ENCODE measurements around the gene LRRC8C. TPM values are rescaled to one million over a fixed set of nuclear protein-coding genes. Genes with fewer than 3 reads are reported as not detected.

The LRRC8C gene
- total RNA-seq, 1 donor from 2014 or later, result 4.6 TPM

DNA sequence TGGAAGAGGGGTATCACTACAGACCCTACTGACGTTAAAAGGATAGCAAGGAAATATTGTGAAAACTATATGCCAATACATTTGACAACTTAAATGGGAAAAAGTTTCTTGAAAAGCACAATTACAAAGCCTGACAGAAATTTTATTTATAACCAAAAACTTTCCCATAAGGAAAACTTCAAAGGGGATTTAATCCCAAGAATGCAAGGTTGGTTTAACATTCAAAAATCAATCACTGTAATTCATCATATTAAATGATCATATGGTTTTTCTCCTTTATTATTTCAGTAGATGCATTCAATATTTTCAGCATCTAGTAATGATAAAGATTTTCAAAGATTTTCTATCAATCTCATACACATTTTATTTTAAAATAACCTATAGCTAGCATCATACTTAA, 13.3 kb downstream of the LRRC8C start:
- no peaks in the 10 kb centered on the region for H3K27me3 Mint-ChIP-seq (ENCODE audit: low read depth)
- no peak overlapping the region for H3K27ac Mint-ChIP-seq (ENCODE audit: unreplicated experiment)
- no peaks in the 10 kb centered on the region for H3K4me1 Mint-ChIP-seq
- TF ChIP-seq, protein P1, sequence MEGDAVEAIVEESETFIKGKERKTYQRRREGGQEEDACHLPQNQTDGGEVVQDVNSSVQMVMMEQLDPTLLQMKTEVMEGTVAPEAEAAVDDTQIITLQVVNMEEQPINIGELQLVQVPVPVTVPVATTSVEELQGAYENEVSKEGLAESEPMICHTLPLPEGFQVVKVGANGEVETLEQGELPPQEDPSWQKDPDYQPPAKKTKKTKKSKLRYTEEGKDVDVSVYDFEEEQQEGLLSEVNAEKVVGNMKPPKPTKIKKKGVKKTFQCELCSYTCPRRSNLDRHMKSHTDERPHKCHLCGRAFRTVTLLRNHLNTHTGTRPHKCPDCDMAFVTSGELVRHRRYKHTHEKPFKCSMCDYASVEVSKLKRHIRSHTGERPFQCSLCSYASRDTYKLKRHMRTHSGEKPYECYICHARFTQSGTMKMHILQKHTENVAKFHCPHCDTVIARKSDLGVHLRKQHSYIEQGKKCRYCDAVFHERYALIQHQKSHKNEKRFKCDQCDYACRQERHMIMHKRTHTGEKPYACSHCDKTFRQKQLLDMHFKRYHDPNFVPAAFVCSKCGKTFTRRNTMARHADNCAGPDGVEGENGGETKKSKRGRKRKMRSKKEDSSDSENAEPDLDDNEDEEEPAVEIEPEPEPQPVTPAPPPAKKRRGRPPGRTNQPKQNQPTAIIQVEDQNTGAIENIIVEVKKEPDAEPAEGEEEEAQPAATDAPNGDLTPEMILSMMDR (conservative IDR thresholded peaks at IDR 0.05), result no peak
- peaks cover 10% of the 10 kb centered on the region for H3K36me3 Mint-ChIP-seq (ENCODE audit: low read depth)
- H3K4me3 Mint-ChIP-seq, result no peak overlapping the region
- peaks cover 9% of the 10 kb centered on the region for H3K9me3 Mint-ChIP-seq
- no peak for DNase-seq (ENCODE audit: low read depth, low spot score)

DNA sequence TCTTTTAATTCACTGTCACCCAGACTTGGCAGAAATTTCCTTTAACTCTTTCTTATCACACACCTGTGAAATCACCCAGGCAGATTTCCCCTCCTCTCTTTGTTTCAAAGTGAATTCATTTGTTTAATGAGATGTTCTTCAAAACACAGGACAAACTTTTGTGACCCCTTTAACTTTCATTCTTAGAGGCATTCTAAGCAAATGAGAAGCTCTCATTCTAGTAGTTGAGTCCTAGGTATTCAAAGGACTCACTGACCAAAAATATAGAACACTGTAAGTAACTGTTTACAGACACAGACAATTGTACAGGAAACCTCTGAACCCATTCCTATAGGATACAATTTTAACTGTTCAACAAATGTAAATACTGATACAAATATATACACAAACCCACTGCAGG, 16.9 kb downstream of the LRRC8C start:
- H3K4me3 Mint-ChIP-seq, result no peak overlapping the region
- no peaks in the 10 kb centered on the region for H3K27me3 Mint-ChIP-seq (ENCODE audit: low read depth)
- peaks cover 9% of the 10 kb centered on the region for H3K9me3 Mint-ChIP-seq
- TF ChIP-seq, protein P1 (conservative IDR thresholded peaks at IDR 0.05), result no peak
- DNase-seq (ENCODE audit: low read depth, low spot score), result no peak
- no peak overlapping the region for H3K27ac Mint-ChIP-seq (ENCODE audit: unreplicated experiment)
- H3K36me3 Mint-ChIP-seq (ENCODE audit: low read depth), result peaks cover 10% of the 10 kb centered on the region
- no peaks in the 10 kb centered on the region for H3K4me1 Mint-ChIP-seq

DNA sequence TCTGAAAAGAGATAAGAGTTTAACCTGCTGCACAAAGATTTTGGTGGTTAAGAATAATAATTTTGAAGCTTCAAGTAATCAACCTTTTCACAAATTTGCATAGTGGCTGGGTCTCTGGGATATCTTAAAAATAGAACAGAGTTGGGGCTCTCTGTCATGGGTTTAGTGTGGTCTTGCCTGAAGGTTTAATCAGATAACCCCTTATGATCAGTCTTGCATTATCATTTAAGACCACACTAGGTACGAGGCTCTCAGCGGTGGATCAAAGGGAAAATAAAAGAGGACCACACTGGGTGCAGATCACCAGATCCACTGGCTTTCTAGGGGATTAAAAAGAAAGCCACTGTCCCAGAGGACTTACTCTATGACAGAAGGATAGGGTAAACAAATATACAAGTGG, 19.5 kb downstream of the LRRC8C start:
- no peak for DNase-seq (ENCODE audit: low read depth, low spot score)
- H3K9me3 Mint-ChIP-seq, result no peaks in the 10 kb centered on the region
- no peaks in the 10 kb centered on the region for H3K4me1 Mint-ChIP-seq
- no peaks in the 10 kb centered on the region for H3K36me3 Mint-ChIP-seq (ENCODE audit: low read depth)
- H3K27me3 Mint-ChIP-seq (ENCODE audit: low read depth), result no peaks in the 10 kb centered on the region
- no peak overlapping the region for H3K4me3 Mint-ChIP-seq
- TF ChIP-seq, protein P1 (conservative IDR thresholded peaks at IDR 0.05), result no peak
- H3K27ac Mint-ChIP-seq (ENCODE audit: unreplicated experiment), result no peak overlapping the region

DNA sequence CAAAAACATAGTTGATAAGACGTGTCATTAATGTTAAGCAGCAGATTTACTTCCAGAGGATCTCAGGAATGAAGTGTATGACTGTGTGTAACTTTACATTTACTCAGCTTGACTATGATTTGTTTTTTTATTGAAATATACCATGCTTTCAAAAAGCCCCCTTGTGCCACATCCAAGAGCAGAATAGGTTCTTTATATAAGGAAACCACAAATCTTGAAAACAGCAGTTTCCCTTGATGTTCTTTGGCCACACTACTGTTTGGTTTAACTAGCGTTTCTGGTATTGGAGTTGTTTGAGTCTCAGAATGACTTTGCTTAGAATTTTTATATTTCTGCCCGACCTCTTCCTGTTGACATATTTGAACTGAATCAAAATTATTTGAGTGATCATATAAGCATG, 25.0 kb downstream of the LRRC8C start:
- DNase-seq (ENCODE audit: low read depth, low spot score), result no peak
- Mint-ChIP-seq H3K9me3 (peaks cover 3% of the 10 kb centered on the region), H3K27me3 (ENCODE audit: low read depth) (no peaks in the 10 kb centered on the region), H3K4me3 (no peak overlapping the region), H3K27ac (ENCODE audit: unreplicated experiment) (no peak overlapping the region), H3K36me3 (ENCODE audit: low read depth) (peaks cover 8% of the 10 kb centered on the region), H3K4me1 (no peaks in the 10 kb centered on the region)
- TF ChIP-seq, protein P1 (conservative IDR thresholded peaks at IDR 0.05), result no peak

DNA sequence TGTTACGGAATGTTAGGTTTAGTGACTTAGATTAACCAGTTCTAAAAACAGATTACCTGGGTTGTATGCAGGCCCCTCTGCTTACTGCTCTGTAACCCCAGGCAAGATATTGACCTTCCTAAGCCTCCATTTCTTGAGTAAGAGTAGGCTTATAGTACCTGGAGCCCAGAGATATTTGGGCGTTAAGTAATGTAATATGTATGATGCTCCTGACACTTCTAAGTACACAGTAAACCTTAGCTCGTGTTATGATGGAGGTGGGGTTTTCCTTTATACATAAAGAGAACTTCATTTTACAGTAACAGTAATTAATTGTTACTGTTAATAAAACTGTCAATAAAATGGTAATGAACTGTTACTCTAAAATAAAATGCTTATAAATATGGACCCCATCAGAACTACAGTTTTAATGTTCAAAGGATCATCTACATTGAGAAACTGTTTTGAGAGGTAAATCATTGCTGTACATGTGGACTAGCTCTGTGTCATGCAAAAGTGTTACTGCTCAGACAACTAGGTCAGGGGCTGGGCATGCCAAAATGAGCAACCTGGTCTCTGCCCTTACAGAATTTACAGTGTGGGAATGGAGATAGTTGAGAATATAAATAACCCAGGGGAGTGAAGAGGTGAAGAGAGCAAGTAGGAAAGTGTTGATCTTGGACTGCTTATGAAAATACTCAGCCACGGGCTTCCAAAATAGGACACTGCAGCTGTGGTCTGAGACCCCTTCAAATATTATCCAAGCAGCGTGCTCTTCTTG, 26.6 kb downstream of the LRRC8C start:
- H3K27ac Mint-ChIP-seq (ENCODE audit: unreplicated experiment), result no peak overlapping the region
- peaks cover 13% of the 10 kb centered on the region for H3K36me3 Mint-ChIP-seq (ENCODE audit: low read depth)
- H3K4me1 Mint-ChIP-seq, result no peaks in the 10 kb centered on the region
- H3K4me3 Mint-ChIP-seq, result no peak overlapping the region
- no peak for DNase-seq (ENCODE audit: low read depth, low spot score)
- H3K9me3 Mint-ChIP-seq, result peaks cover 3% of the 10 kb centered on the region
- no peaks in the 10 kb centered on the region for H3K27me3 Mint-ChIP-seq (ENCODE audit: low read depth)
- TF ChIP-seq, protein P1 (conservative IDR thresholded peaks at IDR 0.05), result no peak
